CD4-positive, alpha-beta T cell (primary cell): ENCODE measurements around the gene IGFL2. TPM values are rescaled to one million over a fixed set of nuclear protein-coding genes. Genes with fewer than 3 reads are reported as not detected.

Source experiments
- ATAC-seq: fragments of 200-7000 bp; cut with Tn5 transposase; one replicate; pipeline ENCODE4 v1.10.0; 2022; ENCODE audit warnings: mild to moderate bottlenecking; ENCODE audit not compliant: poor library complexity
- CTCF ChIA-PET: fragments of 350-600 bp; sonication (Branson Sonifier 250); formaldehyde crosslinking; loops from one replicate; lab custom pipeline; 2021; ENCODE audit warnings: antibody characterized with exemption, inconsistent platforms; lab: Charles Lee
- POLR2A ChIA-PET: fragments of 350-600 bp; sonication (Branson Sonifier 250); formaldehyde crosslinking; loops from one replicate; lab custom pipeline; 2021; ENCODE audit warnings: antibody characterized with exemption, inconsistent platforms; lab: Charles Lee
- DNase-seq, 14 experiments: peaks; one replicate each; pipeline ENCODE4 v3.0.0-alpha.2; 2013 to 2020; ENCODE audit warnings: mixed read lengths in 2 of 14
- H3K27ac ChIP-seq, 2 donors: one replicate each; pipeline versions ENCODE4 v1.5.1 to v1.7.0; 2013; ENCODE audit warnings: low read length in 2 of 2, low read depth in 1 of 2, mild to moderate bottlenecking in 1 of 2
- H3K27me3 ChIP-seq, 2 experiments: 1 replicate in 1 of 2; 2 replicates in 1 of 2; pipeline versions ENCODE4 v1.6.1 to v1.7.0; 2013; ENCODE audit warnings: low read length in 2 of 2, control low read depth in 1 of 2, mild to moderate bottlenecking in 1 of 2, moderate library complexity in 1 of 2; ENCODE audit not compliant: insufficient read depth in 2 of 2, control insufficient read depth in 1 of 2
- H3K36me3 ChIP-seq: one replicate; pipeline ENCODE4 v1.6.1; 2013; ENCODE audit warnings: low read length, control low read depth; ENCODE audit not compliant: insufficient read depth
- H3K4me1 ChIP-seq: one replicate; pipeline ENCODE4 v1.6.1; 2013; ENCODE audit warnings: low read length, control low read depth; ENCODE audit not compliant: insufficient read depth
- H3K4me3 ChIP-seq: one replicate; pipeline ENCODE4 v1.5.1; 2013; ENCODE audit warnings: mild to moderate bottlenecking, low read length, moderate library complexity
- H3K9me3 ChIP-seq, 2 experiments: 1 replicate in 1 of 2; 2 replicates in 1 of 2; pipeline versions ENCODE4 v1.6.1 to v1.7.0; 2013; ENCODE audit warnings: low read length in 2 of 2, mild to moderate bottlenecking in 2 of 2, control low read depth in 1 of 2, moderate library complexity in 1 of 2; ENCODE audit not compliant: control insufficient read depth in 1 of 2, insufficient read depth in 1 of 2
- H3K27ac Mint-ChIP-seq: one replicate; pipeline ENCODE4 v1.8.0; 2020; ENCODE audit warnings: mixed read lengths
- H3K27me3 Mint-ChIP-seq: one replicate; pipeline ENCODE4 v1.8.0; 2021; ENCODE audit warnings: mixed read lengths
- H3K36me3 Mint-ChIP-seq: one replicate; pipeline ENCODE4 v1.8.0; 2021; ENCODE audit warnings: low read depth, mixed read lengths
- H3K4me1 Mint-ChIP-seq: one replicate; pipeline ENCODE4 v1.8.0; 2021; ENCODE audit warnings: low read depth, mixed read lengths
- H3K4me3 Mint-ChIP-seq: one replicate; pipeline ENCODE4 v1.8.0; 2020; ENCODE audit warnings: mild to moderate bottlenecking, mixed read lengths
- H3K9me3 Mint-ChIP-seq: one replicate; pipeline ENCODE4 v1.8.0; 2020; ENCODE audit warnings: mixed read lengths
- intact Hi-C, 2 experiments: fragments of 100-400 bp; cut with DNase I in 1 of 2; cut with micrococcal nuclease in 1 of 2; formaldehyde crosslinking; loops; one replicate each; pipeline versions ENCODE4 v1.15.1 to v1.9.0; 2023 to 2025; cut with DNase I, micrococcal nuclease
- total RNA-seq, 174 experiments: library from RNA in 2 of 174; stranded (reverse) in 2 of 174; gene quantifications; one replicate each; pipeline ENCODE4 v1.2.3 and lab custom pipeline; 2021 to 2026
- TF ChIP-seq, protein P1 (sequence below): fragments of 200-600 bp; IDR thresholded peaks from one replicate; pipeline ENCODE4 v1.8.0; 2022; ENCODE audit warnings: antibody characterized with exemption, mild to moderate bottlenecking

The IGFL2 gene
- total RNA-seq, 2 experiments from 2014 or later: not detected

DNA sequence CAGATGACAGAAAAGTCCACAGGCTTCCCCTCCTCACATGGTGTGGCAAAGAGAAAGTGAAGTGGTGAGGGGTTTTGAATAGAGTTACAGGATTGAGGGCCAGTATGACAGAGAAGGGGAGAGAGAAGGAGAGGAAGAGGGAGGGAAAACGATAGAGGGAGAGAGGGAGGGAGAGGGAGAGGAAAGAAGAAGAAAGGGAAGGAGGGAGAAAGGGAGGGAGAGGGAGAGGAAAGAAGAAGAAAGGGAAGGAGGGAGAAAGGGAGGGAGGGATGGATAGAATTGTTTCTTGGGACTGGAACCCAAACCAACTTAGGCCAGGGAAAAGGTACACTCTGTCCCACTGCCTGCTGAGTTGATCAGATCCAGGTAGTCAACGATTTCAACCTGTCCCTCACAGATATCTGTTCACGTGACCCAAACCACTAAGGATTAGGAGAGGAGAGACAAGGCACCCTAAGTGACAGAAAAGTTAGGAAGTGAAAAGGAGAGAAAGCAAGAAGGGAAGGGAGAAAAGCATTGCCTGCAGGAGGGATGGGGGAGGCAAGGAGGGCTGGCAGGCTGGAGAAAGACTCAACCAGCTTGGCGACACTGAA, 15.4 kb upstream of the IGFL2 start:
- H3K4me1 ChIP-seq: no peaks in the 10 kb centered on the region
- no peaks in the 10 kb centered on the region for H3K9me3 ChIP-seq
- no peak overlapping the region for H3K4me3 ChIP-seq
- H3K27me3 ChIP-seq: peaks cover 4 to 21% of the 10 kb centered on the region in 2 experiments
- Mint-ChIP-seq H3K9me3 (no peaks in the 10 kb centered on the region), H3K4me3 (no peak overlapping the region), H3K36me3 (no peaks in the 10 kb centered on the region), H3K27me3 (peaks cover 86% of the 10 kb centered on the region), H3K27ac (no peak overlapping the region), H3K4me1 (no peaks in the 10 kb centered on the region)
- intact Hi-C loops: no loop called here
- CTCF ChIA-PET: no interaction called here
- no peaks in the 10 kb centered on the region for H3K36me3 ChIP-seq
- TF ChIP-seq, protein P1, sequence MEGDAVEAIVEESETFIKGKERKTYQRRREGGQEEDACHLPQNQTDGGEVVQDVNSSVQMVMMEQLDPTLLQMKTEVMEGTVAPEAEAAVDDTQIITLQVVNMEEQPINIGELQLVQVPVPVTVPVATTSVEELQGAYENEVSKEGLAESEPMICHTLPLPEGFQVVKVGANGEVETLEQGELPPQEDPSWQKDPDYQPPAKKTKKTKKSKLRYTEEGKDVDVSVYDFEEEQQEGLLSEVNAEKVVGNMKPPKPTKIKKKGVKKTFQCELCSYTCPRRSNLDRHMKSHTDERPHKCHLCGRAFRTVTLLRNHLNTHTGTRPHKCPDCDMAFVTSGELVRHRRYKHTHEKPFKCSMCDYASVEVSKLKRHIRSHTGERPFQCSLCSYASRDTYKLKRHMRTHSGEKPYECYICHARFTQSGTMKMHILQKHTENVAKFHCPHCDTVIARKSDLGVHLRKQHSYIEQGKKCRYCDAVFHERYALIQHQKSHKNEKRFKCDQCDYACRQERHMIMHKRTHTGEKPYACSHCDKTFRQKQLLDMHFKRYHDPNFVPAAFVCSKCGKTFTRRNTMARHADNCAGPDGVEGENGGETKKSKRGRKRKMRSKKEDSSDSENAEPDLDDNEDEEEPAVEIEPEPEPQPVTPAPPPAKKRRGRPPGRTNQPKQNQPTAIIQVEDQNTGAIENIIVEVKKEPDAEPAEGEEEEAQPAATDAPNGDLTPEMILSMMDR: no peak
- DNase-seq (no peak), ATAC-seq (no peak)
- POLR2A ChIA-PET: no interaction called here
- no peak overlapping the region for H3K27ac ChIP-seq

DNA sequence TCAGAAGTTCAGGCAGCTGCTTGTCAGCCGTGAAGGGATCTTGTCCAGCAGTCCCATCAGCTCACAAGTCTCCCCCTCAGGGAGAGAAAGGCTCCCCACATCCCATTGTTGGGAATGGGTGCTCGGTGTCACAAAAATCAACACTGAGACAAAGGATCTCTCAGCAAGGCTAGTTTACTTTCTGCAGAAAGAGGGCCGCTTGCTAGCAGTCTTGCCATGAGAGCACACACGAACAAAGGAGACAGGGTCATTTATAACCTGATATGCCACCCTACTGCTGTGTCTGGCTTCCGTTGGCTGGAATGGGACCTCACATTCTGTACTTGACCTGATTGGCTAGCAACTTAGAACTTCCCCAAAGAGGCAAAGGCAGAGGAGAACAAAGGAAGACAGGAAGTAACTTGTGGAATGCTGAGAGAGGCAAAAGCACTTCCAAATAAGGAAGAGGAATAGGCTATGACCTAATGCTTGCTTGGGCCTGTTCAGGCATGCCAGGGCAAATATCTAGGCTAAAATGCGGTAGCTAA, 14.9 kb upstream of the IGFL2 start:
- no peak for DNase-seq
- Histone ChIP-seq H3K36me3 (no peaks in the 10 kb centered on the region), H3K27ac (no peak overlapping the region), H3K9me3 (no peaks in the 10 kb centered on the region), H3K4me3 (no peak overlapping the region), H3K4me1 (no peaks in the 10 kb centered on the region), H3K27me3 (peaks cover 4 to 21% of the 10 kb centered on the region in 2 experiments)
- TF ChIP-seq, protein P1: no peak
- no peak for ATAC-seq
- Mint-ChIP-seq H3K36me3 (no peaks in the 10 kb centered on the region), H3K4me3 (no peak overlapping the region), H3K27me3 (peaks cover 87% of the 10 kb centered on the region), H3K4me1 (no peaks in the 10 kb centered on the region), H3K9me3 (no peaks in the 10 kb centered on the region), H3K27ac (no peak overlapping the region)
- POLR2A ChIA-PET: no interaction called here
- CTCF ChIA-PET: no interaction called here
- intact Hi-C loops: no loop called here

DNA sequence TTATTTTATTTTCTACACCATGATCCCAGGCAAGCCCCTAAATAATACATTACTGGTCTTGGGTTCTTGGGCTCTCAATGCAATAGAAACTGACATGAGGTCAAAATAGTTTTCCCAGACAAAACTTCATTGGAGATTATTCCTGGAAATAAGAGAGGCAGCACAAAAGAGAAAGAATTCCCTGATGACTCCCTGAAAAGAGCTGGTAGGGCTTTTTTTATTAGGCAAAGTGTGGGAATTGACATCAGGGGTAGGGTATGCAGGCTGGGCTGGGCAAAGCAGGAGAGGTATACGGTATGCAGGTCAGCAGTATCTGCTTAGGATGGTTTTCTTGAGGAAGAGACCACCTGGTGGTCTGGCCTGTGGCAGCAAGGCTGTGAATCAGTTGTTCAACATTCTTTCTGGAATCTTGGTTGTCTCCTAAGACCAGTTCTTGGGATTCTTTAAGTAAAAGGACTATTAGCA, 14.2 kb upstream of the IGFL2 start:
- intact Hi-C loops: no loop called here
- no peaks in the 10 kb centered on the region for H3K4me1 Mint-ChIP-seq
- Histone ChIP-seq H3K4me1 (no peaks in the 10 kb centered on the region), H3K9me3 (no peaks in the 10 kb centered on the region), H3K27ac (no peak overlapping the region), H3K4me3 (no peak overlapping the region), H3K36me3 (no peaks in the 10 kb centered on the region), H3K27me3 (peaks cover 4 to 21% of the 10 kb centered on the region in 2 experiments)
- ATAC-seq: no peak
- no peak overlapping the region for H3K4me3 Mint-ChIP-seq
- peaks cover 85% of the 10 kb centered on the region for H3K27me3 Mint-ChIP-seq
- TF ChIP-seq, protein P1: no peak
- POLR2A ChIA-PET: no interaction called here
- no peak overlapping the region for H3K27ac Mint-ChIP-seq
- CTCF ChIA-PET: no interaction called here
- DNase-seq: no peak
- H3K9me3 Mint-ChIP-seq: no peaks in the 10 kb centered on the region
- no peaks in the 10 kb centered on the region for H3K36me3 Mint-ChIP-seq
